Stimulated activated naive CD8-positive, alpha-beta T cell treated with anti-CD3 and anti-CD28 coated beads, Interleukin-15, amount 100 ng/mL, for 72 hours (primary cell): ENCODE data around the gene TXLNB.
"Not testable (repeated sequence)": the region's sequence is repeated elsewhere in the genome, so short reads cannot be mapped to it uniquely, and the experiment has no call there.

Source experiments
- ATAC-seq: fragments of 150-1000 bp; cut with Tn5 transposase; 2 replicates; pipeline ENCODE4 v1.10.0; 2021; ENCODE audit warnings: mild to moderate bottlenecking, moderate library complexity
- DNase-seq, 2 donors: peaks; one replicate each; pipeline ENCODE4 v3.0.0; 2021 to 2022
- H3K27ac Mint-ChIP-seq, 2 donors: one replicate each; pipeline ENCODE4 v1.8.0; 2022; ENCODE audit warnings: mild to moderate bottlenecking in 2 of 2, mixed read lengths in 2 of 2, moderate library complexity in 2 of 2
- H3K27me3 Mint-ChIP-seq: one replicate; pipeline ENCODE4 v1.8.0; 2022; ENCODE audit warnings: mixed read lengths
- H3K4me1 Mint-ChIP-seq: one replicate; pipeline ENCODE4 v1.8.0; 2022; ENCODE audit warnings: mild to moderate bottlenecking, mixed read lengths
- H3K4me3 Mint-ChIP-seq, 2 donors: one replicate each; pipeline ENCODE4 v1.8.0; 2022; ENCODE audit warnings: mild to moderate bottlenecking in 2 of 2, mixed read lengths in 2 of 2, moderate library complexity in 1 of 2
- H3K9me3 Mint-ChIP-seq, 2 donors: one replicate each; pipeline ENCODE4 v1.8.0; 2022; ENCODE audit warnings: mixed read lengths in 2 of 2

Gene TXLNB

GRCh38 chr6:139293230-139293629, 1.4 kb upstream of the TXLNB start:
- not testable (repeated sequence) for ATAC-seq, DNase-seq, H3K9me3 Mint-ChIP-seq, H3K27me3 Mint-ChIP-seq
- H3K27ac Mint-ChIP-seq: peak overlapping the region in 1 of 2 donors; percentile 5
- H3K4me3 Mint-ChIP-seq: peak overlapping the region in 1 of 2 donors; percentile 10
- peaks cover 69% of the 10 kb centered on the region for H3K4me1 Mint-ChIP-seq

DNA sequence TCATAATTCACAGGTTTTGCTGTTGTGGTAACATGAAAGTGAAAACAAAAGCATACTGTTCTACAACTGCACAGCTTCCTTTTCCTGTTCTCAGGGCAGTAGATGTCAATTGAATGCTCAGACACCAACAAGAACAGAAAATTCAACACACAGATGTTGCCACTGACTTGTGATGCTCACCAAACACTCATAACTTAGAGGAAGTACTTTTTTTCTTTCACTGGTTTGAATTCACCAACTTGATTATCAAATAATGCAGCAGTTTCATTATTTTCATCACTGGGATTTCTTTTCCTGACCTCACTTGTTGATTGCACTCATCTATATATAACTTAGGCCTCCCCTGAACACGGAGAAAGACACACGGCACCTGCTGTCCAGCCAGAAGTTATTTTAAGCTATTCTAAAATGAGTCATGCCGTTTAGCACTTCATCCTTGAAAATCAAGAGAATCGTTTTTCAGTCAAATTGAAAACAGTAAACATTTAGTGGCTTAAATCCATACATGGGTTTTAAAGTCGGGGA, 949 bp downstream of the TXLNB start:
- Mint-ChIP-seq H3K27ac (peak overlapping the region; percentile 78 to 95), H3K4me1 (peaks cover 55% of the 10 kb centered on the region), H3K9me3 (no peaks in the 10 kb centered on the region), H3K4me3 (peak overlapping the region; percentile 72 to 88), H3K27me3 (no peaks in the 10 kb centered on the region)
- ATAC-seq (peak; percentile 75), DNase-seq (peak; percentile 17 to 44)

- H3K4me1 Mint-ChIP-seq: peaks cover 53% of the 10 kb centered on the region
- H3K27me3 Mint-ChIP-seq: no peaks in the 10 kb centered on the region
- H3K4me3 Mint-ChIP-seq: no peak overlapping the region
- no peak overlapping the region for H3K27ac Mint-ChIP-seq
- H3K9me3 Mint-ChIP-seq: no peaks in the 10 kb centered on the region
- ATAC-seq (no peak), DNase-seq (no peak)
These were observed 2.6 kb downstream of the TXLNB start for GRCh38 chr6:139289233-139289632.

DNA sequence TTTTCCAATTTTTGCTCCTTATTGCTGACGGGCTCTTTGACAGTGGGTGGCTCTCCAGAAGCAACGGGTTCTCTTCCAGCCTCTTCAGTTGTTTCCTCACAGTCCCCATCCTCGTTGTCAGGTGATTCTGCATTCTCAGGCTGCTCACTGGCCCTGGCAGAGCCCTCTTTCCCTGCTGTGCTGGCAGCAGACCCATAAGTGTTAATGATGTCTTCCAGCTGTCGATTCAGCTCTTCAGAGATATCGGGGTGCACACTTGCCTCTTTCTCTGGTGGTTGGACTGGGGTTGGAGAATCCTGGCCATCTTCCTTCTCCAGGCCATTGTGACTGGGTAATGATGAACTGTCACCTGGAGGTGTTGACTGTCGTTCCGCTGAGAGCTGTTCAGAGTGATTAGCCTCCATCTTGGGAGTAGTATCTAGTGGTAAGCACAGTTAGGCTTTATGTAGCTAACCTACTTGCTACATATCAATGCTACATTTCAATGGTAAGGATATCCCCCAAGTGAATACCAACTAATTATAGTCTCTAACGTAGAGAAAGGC, 3.2 kb downstream of the TXLNB start:
- no peak for ATAC-seq
- peaks cover 48% of the 10 kb centered on the region for H3K4me1 Mint-ChIP-seq

GRCh38 chr6:139287868-139288267, 3.9 kb downstream of the TXLNB start:
- Mint-ChIP-seq H3K4me1 (peaks cover 43% of the 10 kb centered on the region), H3K4me3 (no peak overlapping the region), H3K9me3 (no peaks in the 10 kb centered on the region), H3K27ac (no peak overlapping the region), H3K27me3 (no peaks in the 10 kb centered on the region)
- DNase-seq (no peak), ATAC-seq (no peak)

More for the DNA sequence above, 3.2 kb downstream of the TXLNB start:
- DNase-seq: no peak
- Mint-ChIP-seq H3K4me3 (no peak overlapping the region), H3K27ac (peak overlapping the region in 1 of 2 donors; percentile 23), H3K27me3 (no peaks in the 10 kb centered on the region), H3K9me3 (no peaks in the 10 kb centered on the region)

DNA sequence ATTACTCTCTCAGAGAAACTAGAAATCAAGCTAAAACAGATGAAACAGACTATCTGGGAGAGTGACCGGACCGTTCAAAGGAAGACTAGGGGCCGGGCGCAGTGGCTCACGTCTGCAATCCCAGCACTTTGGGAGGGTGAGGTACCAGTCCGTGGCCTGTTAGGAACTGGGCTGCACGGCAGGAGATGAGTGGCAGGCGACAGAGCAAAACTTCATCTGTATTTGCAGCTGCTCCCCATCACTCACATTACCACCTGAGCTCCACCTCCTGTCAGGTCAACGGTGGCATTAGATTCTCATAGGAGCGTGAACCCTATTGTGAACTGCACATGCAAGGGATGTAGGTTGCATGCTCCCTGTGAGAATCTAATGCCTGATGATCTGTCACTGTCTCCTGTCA, 5.4 kb downstream of the TXLNB start:
- H3K27ac Mint-ChIP-seq, H3K27me3 Mint-ChIP-seq, DNase-seq, H3K9me3 Mint-ChIP-seq, H3K4me3 Mint-ChIP-seq, ATAC-seq: not testable (repeated sequence)
- H3K4me1 Mint-ChIP-seq: peaks cover 33% of the 10 kb centered on the region

DNA sequence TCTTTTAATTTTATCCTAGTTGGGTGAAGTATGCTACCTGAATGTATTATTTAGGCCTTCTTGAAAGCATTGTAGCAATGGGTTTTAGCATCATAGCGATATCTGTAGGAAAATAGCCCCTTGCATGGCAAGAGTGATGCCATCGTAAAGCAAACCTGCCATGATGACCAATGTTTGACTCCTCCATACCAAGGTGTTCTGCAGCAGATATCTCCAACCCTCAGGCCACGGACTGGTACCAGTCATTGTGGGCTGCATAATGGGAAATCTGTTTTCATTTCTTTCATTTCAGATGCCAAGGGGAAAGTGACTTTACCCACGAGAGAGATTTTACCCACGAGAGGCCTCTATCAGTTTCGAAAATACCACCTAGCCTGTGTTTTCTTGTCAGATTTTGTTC, 6.2 kb downstream of the TXLNB start:
- ATAC-seq (peak; percentile 70), DNase-seq (peak in 1 of 2 donors; percentile 39)
- Mint-ChIP-seq H3K4me3 (no peak overlapping the region), H3K27ac (no peak overlapping the region), H3K27me3 (no peaks in the 10 kb centered on the region), H3K9me3 (no peaks in the 10 kb centered on the region), H3K4me1 (peaks cover 28% of the 10 kb centered on the region)

GRCh38 chr6:139284789-139285188, 7.0 kb downstream of the TXLNB start:
- ATAC-seq (no peak), DNase-seq (no peak)
- H3K4me1 Mint-ChIP-seq: peaks cover 31% of the 10 kb centered on the region
- H3K27me3 Mint-ChIP-seq: no peaks in the 10 kb centered on the region
- no peaks in the 10 kb centered on the region for H3K9me3 Mint-ChIP-seq
- H3K4me3 Mint-ChIP-seq: no peak overlapping the region
- no peak overlapping the region for H3K27ac Mint-ChIP-seq

- Mint-ChIP-seq H3K9me3 (no peaks in the 10 kb centered on the region), H3K27ac (no peak overlapping the region), H3K4me3 (peak overlapping the region in 1 of 2 donors; percentile 71), H3K27me3 (no peaks in the 10 kb centered on the region), H3K4me1 (peaks cover 40% of the 10 kb centered on the region)
- DNase-seq (peak in 1 of 2 donors; percentile 37), ATAC-seq (peak; percentile 81)
These were observed 9.1 kb downstream of the TXLNB start for GRCh38 chr6:139282684-139283083.

DNA sequence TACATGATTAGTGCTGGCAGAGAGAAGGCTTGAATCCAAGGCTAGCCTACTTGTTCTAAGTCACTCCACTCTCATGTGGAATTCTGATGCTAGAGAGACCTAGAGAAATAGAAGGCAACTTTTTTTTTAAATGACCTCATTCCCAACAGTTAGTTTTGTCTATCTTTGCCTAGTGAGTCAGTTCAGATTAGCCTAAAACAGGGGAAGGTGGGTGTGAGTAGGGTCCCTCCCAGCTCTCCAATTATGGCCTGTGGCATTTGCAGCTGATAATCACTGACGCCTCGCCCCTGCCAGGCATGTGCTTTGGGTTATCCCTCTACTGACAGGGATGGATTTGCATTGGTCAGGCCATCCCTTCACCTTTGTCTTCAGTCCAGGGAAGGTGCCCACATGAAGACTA, 13.6 kb downstream of the TXLNB start:
- ATAC-seq: no peak
- Mint-ChIP-seq H3K4me1 (peaks cover 34% of the 10 kb centered on the region), H3K27me3 (no peaks in the 10 kb centered on the region), H3K4me3 (no peak overlapping the region), H3K27ac (no peak overlapping the region), H3K9me3 (no peaks in the 10 kb centered on the region)
- DNase-seq: no peak

- H3K9me3 Mint-ChIP-seq: no peaks in the 10 kb centered on the region
These were observed 14.2 kb downstream of the TXLNB start for GRCh38 chr6:139277587-139277986.

GRCh38 chr6:139277161-139277560, 14.6 kb downstream of the TXLNB start:
- no peaks in the 10 kb centered on the region for H3K27me3 Mint-ChIP-seq
- H3K4me1 Mint-ChIP-seq: peaks cover 28% of the 10 kb centered on the region
- ATAC-seq (no peak), DNase-seq (no peak)
- H3K27ac Mint-ChIP-seq: no peak overlapping the region
- H3K4me3 Mint-ChIP-seq: no peak overlapping the region
- H3K9me3 Mint-ChIP-seq: no peaks in the 10 kb centered on the region

More at GRCh38 chr6:139277587-139277986, 14.2 kb downstream of the TXLNB start:
- Mint-ChIP-seq H3K27me3 (no peaks in the 10 kb centered on the region), H3K4me3 (no peak overlapping the region), H3K27ac (no peak overlapping the region), H3K4me1 (peaks cover 29% of the 10 kb centered on the region)
- DNase-seq: no peak
- ATAC-seq: no peak

DNA sequence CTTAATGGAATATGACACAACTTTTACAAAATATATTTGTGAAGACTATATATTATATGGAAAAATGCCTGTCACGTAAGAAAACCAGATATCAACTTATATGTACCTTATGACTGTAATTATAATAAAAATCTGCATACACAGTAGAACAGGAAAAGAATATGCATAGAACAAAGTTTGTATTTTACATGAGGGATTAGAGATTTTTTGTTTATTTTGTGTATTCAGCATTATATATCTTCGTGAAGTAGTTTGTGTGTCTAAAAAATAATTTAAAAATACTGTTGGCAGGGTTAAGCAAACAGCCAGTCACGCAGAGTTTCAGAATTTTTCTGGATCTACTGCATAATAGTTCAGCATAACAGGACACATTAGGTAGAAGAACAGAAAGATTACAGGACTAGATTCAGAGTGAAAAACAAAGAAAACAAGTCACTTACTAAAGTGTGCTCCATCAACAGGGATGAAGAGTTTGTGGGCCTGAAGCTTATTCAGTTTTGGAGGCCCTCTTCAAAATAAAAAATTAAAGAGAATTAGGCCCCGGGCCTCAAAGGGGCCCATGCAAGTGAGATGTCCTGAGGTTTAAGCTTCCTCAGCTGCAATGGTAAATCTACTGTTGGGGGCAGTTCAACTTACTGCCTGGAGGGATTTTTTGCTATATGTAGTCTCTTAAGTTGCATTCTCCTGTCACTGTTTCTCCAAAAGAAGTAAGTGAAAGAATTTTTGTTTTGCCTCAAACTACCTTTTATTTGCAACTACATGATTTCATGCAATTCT, 16.3 kb downstream of the TXLNB start:
- Mint-ChIP-seq H3K27me3 (no peaks in the 10 kb centered on the region), H3K27ac (no peak overlapping the region), H3K4me3 (no peak overlapping the region), H3K9me3 (no peaks in the 10 kb centered on the region), H3K4me1 (peaks cover 22% of the 10 kb centered on the region)
- no peak for ATAC-seq
- DNase-seq: no peak

GRCh38 chr6:139271056-139271455, 20.7 kb downstream of the TXLNB start:
- H3K27ac Mint-ChIP-seq: no peak overlapping the region
- no peaks in the 10 kb centered on the region for H3K9me3 Mint-ChIP-seq
- ATAC-seq (no peak), DNase-seq (no peak)
- no peak overlapping the region for H3K4me3 Mint-ChIP-seq
- H3K4me1 Mint-ChIP-seq: no peaks in the 10 kb centered on the region
- H3K27me3 Mint-ChIP-seq: no peaks in the 10 kb centered on the region

GRCh38 chr6:139270249-139270648, 21.5 kb downstream of the TXLNB start:
- no peak overlapping the region for H3K4me3 Mint-ChIP-seq
- DNase-seq: no peak
- H3K4me1 Mint-ChIP-seq: no peaks in the 10 kb centered on the region
- no peaks in the 10 kb centered on the region for H3K27me3 Mint-ChIP-seq
- no peak overlapping the region for H3K27ac Mint-ChIP-seq
- ATAC-seq: no peak
- no peaks in the 10 kb centered on the region for H3K9me3 Mint-ChIP-seq

GRCh38 chr6:139265512-139266190, 26.1 kb downstream of the TXLNB start:
- DNase-seq (no peak), ATAC-seq (no peak)
- no peaks in the 10 kb centered on the region for H3K9me3 Mint-ChIP-seq
- H3K27me3 Mint-ChIP-seq: no peaks in the 10 kb centered on the region
- H3K4me3 Mint-ChIP-seq: no peak overlapping the region
- H3K27ac Mint-ChIP-seq: no peak overlapping the region
- H3K4me1 Mint-ChIP-seq: peaks cover 13% of the 10 kb centered on the region
